DLD1 (cell line): ENCODE results near the gene LHPP.

ENCODE experiments used
- in situ Hi-C: cut with HindIII; loops from 2 replicates; pipeline ENCODE4 v1.10.0; 2017; ENCODE audit warnings: low sequenced_read_pairs

LHPP gene

GRCh38 chr10:124517931-124518330 lies 56.3 kb downstream of the LHPP start:
- in situ Hi-C loops, result no loop called here

- in situ Hi-C loops, result no loop called here
These were observed 56.7 kb downstream of the LHPP start for GRCh38 chr10:124518366-124518765.

GRCh38 chr10:124520558-124521428 lies 59.2 kb downstream of the LHPP start:
- in situ Hi-C loops, result no loop called here

- in situ Hi-C loops, result no loop called here
These were observed 59.8 kb downstream of the LHPP start for GRCh38 chr10:124521429-124521871.

GRCh38 chr10:124522131-124522932 lies 60.7 kb downstream of the LHPP start:
- in situ Hi-C loops, result no loop called here

GRCh38 chr10:124522933-124523871 lies 61.6 kb downstream of the LHPP start:
- in situ Hi-C loops, result no loop called here

GRCh38 chr10:124523901-124524300 lies 62.3 kb downstream of the LHPP start:
- in situ Hi-C loops, result no loop called here

- in situ Hi-C loops, result no loop called here
These were observed 63.5 kb downstream of the LHPP start for GRCh38 chr10:124524991-124525653.

- in situ Hi-C loops, result no loop called here
These were observed 64.4 kb downstream of the LHPP start for GRCh38 chr10:124525751-124526600.

GRCh38 chr10:124526621-124527267 lies 65.1 kb downstream of the LHPP start:
- in situ Hi-C loops, result no loop called here

GRCh38 chr10:124527874-124528395 lies 66.3 kb downstream of the LHPP start:
- in situ Hi-C loops, result no loop called here

- in situ Hi-C loops, result no loop called here
These were observed 68.1 kb downstream of the LHPP start for GRCh38 chr10:124529661-124530214.

- in situ Hi-C loops, result no loop called here
These were observed 68.6 kb downstream of the LHPP start for GRCh38 chr10:124530215-124530665.

- in situ Hi-C loops, result no loop called here
These were observed 69.2 kb downstream of the LHPP start for GRCh38 chr10:124530816-124531215.

- in situ Hi-C loops, result no loop called here
These were observed 70.6 kb downstream of the LHPP start for GRCh38 chr10:124532106-124532641.

GRCh38 chr10:124532788-124533187 lies 71.2 kb downstream of the LHPP start:
- in situ Hi-C loops, result no loop called here

GRCh38 chr10:124533266-124533665 lies 71.6 kb downstream of the LHPP start:
- in situ Hi-C loops, result no loop called here

- in situ Hi-C loops, result no loop called here
These were observed 72.7 kb downstream of the LHPP start for GRCh38 chr10:124534231-124534798.
